HG03460 (cell line): ENCODE results near the gene PAX8.

Source experiments
- ATAC-seq: cut with Tn5 transposase; IDR thresholded peaks from one replicate; pipeline ENCODE4 v1.9.1; 2021; ENCODE audit not compliant: unreplicated experiment

The PAX8 gene

GRCh38 chr2:113268621-113269360, 9.9 kb downstream of the PAX8 start:
- ATAC-seq, result no peak

GRCh38 chr2:113266431-113266830, 12.3 kb downstream of the PAX8 start:
- no peak for ATAC-seq

GRCh38 chr2:113264713-113265403, 13.9 kb downstream of the PAX8 start:
- no peak for ATAC-seq

GRCh38 chr2:113263546-113263945, 15.2 kb downstream of the PAX8 start:
- no peak for ATAC-seq

- no peak for ATAC-seq
Observed at GRCh38 chr2:113260991-113261390, 17.7 kb downstream of the PAX8 start.

- no peak for ATAC-seq
Observed at GRCh38 chr2:113258471-113259147, 20.1 kb downstream of the PAX8 start.

- ATAC-seq, result no peak
Observed at GRCh38 chr2:113257516-113258264, 21.0 kb downstream of the PAX8 start.

- no peak for ATAC-seq
Observed at GRCh38 chr2:113255140-113256070, 23.3 kb downstream of the PAX8 start.

GRCh38 chr2:113253453-113253852, 25.3 kb downstream of the PAX8 start:
- no peak for ATAC-seq

GRCh38 chr2:113252047-113252590, 26.6 kb downstream of the PAX8 start:
- no peak for ATAC-seq

- ATAC-seq, result no peak
Observed at GRCh38 chr2:113251118-113251517, 27.6 kb downstream of the PAX8 start.

- peak; percentile 63 for ATAC-seq
Observed at GRCh38 chr2:113248997-113249770, 29.5 kb downstream of the PAX8 start.

- ATAC-seq, result no peak
Observed at GRCh38 chr2:113246606-113247005, 32.1 kb downstream of the PAX8 start.

GRCh38 chr2:113245276-113245711, 33.4 kb downstream of the PAX8 start:
- no peak for ATAC-seq

GRCh38 chr2:113242327-113242726, 36.4 kb downstream of the PAX8 start:
- no peak for ATAC-seq

- no peak for ATAC-seq
Observed at GRCh38 chr2:113240915-113241911, 37.5 kb downstream of the PAX8 start.

- no peak for ATAC-seq
Observed at GRCh38 chr2:113240150-113240914, 38.4 kb downstream of the PAX8 start.
